ENCODE data around the gene BTRC.
"Not testable (repeated sequence)": the region's sequence is repeated elsewhere in the genome, so short reads cannot be mapped to it uniquely, and the experiment has no call there.

The BTRC gene

GRCh38 chr10:101351017-101351416 is 2.9 kb upstream of the BTRC start:
- no peak for DNase-seq

GRCh38 chr10:101351477-101351876 is 2.5 kb upstream of the BTRC start:
- no peak for DNase-seq

- DNase-seq: not testable (repeated sequence)
Measured at GRCh38 chr10:101352857-101353256, 1.1 kb upstream of the BTRC start.

- DNase-seq: peak; percentile 63 to 66
Measured at GRCh38 chr10:101354328-101355071, 535 bp downstream of the BTRC start.

- DNase-seq: no peak
Measured at GRCh38 chr10:101355072-101355706, 1.2 kb downstream of the BTRC start.

DNA sequence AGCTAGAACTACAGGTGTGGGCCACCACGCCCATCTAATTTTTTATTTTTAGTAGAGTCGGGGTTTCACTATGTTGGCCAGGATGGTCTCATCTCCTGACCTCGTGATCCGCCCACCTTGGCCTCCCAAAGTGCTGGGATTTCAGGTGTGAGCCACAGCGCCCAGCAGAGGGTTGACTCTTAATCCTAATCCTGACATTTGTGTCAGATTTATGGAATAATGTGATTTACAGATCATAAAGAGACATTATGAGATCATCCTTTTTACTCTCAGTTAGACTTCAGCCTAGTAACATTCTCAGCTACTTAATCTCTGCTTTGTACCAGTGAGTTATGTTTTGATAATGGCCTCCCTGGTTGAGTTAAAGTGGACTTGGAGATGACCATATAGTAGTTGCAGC is 2.2 kb downstream of the BTRC start:
- no peak for DNase-seq

DNA sequence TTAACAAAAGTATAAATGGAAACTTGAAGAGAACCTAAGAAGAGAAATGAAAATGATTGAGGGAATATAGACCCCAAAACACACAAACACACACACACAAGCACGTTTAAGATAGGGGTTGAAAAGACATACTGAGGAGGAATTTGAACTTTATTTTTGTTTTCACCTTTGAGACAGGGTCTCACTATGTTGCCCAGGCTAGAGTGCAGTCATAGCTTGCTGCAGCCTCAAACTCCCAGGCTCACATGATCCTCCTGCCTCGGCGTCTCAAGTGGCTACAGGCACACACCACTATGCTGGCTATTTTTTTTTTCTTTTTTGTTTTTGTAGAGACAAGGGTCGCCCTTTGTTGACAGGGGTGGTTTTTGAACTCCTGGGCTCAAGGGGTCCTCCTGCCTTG is 4.0 kb downstream of the BTRC start:
- DNase-seq: no peak

DNA sequence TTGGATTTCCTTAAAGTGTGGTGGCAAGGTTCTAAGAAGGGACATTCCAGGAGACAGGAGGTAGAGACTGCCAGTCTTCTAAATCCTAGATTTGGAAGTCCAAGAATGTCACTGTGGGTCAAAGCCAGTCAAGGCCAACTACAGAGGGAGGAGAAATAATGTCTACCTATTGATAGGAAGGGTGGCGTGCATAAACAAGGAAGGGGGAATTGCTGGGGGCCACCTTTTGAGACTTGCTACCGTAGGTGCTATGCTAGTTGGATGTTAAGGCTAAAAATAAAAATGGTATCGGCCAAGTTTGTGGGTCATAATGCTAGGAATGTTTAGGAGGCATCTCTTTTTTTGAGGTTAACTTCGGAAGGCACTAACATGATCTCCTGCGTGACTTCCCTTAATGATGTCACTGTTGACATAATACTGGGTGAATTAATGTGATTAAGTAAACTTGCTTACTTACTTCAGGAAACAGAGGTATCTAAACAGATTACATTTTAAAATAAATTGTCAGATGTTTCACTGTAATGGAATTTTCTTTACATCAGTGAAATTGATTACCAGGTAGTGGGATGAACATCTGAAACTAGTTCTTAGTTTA is 4.8 kb downstream of the BTRC start:
- no peak for DNase-seq

DNA sequence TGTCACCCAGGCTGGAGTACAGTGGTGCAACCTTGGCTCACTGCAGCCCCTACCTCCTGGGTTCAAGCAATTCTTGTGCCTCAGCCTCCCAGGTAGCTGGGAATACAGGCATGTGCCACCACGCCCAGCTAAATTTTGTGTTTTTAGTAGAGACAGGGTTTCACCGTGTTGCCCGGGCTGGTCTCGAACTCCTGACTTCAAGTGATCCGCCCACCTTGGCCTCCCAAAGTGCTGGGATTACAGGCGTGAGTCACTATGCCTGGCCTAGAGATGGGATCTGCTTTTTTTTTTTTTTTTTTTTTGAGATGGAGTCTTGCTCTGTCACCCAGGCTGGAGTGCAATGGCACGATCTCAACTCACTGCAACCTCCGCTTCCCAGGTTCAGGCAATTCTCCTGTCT is 6.1 kb downstream of the BTRC start:
- DNase-seq: not testable (repeated sequence)

DNA sequence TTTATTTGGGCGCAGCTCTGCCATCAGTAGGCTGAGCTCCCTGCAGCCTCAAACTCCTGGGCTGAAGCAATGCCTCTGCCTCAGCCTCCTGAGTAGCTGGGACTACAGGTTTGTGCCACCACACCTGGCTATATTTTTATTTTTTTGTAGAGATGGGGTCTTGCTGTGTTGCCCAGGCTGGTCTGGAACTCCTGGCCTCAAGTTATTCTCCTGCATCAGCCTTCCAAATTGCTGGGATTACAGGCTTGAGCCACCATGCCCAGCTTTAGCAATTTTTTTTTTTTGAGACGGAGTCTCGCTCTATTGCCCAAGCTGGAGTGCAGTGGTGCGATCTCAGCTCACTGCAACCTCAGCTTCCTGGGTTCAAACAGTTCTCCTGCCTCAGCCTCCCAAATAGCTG is 6.9 kb downstream of the BTRC start:
- not testable (repeated sequence) for DNase-seq

- DNase-seq: no peak
Measured at GRCh38 chr10:101363850-101364400, 10.0 kb downstream of the BTRC start.

GRCh38 chr10:101364721-101365120 is 10.8 kb downstream of the BTRC start:
- no peak for DNase-seq

DNA sequence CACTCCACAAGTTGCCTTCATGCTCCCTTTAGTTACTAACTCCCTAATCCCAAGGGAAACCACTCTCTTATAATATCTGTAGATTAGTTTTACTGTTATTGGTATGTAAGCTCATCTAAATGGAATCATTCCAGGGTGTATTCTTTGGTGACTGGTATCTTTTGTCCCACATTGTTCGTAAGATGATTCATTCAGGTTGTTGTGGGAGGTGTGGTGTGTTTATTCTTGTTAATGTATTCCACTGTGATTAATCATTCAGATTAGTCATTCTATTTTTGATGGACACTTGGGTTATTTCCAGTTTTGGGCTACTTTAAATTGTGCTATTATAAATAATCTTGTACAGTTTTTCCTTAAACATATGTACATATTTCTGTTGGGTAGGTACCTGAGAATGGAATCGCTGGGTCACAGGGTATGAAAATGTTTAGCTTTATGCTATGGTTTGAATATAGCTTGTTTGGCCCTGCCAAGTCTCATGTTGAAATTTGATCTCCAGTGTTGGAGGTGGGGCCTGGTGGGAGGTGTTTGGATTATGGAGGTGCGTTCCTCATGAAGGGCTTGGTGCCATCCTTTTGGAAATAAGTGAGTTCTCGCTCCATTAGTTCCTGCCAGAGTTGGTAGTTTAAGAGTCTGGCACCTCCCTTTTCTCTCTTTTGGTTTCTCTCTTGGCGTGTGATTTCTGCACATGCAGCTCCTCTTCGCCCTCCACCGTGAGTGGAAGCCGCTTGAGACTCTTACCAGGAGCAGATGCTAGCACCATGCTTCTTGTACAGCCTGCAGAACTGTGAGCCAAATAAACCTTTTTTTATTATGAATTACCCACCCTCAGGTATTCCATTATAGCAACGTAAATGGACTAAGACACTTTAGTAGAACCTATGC is 13.8 kb downstream of the BTRC start:
- DNase-seq: no peak

GRCh38 chr10:101373063-101373462 is 19.1 kb downstream of the BTRC start:
- no peak for DNase-seq

GRCh38 chr10:101373993-101374392 is 20.0 kb downstream of the BTRC start:
- DNase-seq: not testable (repeated sequence)

DNA sequence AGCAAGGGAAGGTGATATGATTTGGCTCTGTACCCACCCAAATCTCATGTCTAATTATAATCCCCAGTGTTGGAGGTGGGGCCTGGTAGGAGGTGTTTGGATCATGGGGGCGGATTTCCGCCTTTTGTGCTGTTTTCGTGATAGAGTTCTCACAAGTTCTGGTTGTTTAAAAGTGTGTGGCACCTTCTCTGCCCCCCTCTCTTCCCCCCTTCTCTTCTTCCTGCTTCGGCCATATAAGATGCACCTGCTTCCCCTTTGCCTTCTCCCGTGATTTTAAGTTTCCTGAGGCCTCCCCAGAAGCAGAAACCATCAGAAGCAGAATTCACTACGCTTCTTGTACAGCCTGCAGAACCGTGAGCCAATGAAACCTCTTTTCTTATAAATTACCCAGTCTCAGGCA is 21.1 kb downstream of the BTRC start:
- DNase-seq: no peak

DNA sequence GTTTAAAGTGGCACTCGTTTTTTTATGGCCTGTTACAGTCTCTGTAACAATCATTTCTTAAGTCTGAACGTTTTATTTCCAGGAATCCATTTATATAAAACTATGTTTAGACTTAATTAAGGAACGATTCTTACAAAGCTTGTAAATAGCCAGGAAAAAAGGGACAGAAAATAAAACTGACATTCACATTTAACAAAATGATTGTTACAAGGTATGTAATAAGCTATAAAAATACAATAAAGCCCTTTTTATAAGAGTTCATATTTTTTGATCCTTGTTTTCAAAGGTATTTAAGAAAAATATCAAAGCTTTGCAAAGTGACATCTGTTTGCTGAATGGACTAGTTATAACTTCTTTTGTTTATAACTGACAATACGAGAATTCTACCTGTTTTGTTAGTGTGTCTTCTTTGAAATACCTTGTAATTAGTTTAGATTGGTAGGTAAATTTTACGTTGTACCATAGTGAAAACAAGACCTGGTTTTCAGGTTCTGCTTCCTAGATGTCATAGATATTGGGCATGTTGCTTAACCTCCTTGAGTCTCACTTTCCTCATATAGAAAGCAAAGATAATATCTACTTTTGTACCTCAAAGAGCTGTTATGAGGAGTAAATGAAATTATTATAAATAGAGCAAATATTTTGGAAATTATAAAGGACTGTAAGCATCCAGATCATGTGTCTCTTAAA is 25.8 kb downstream of the BTRC start:
- no peak for DNase-seq

- DNase-seq: no peak
Measured at GRCh38 chr10:101380353-101381017, 26.5 kb downstream of the BTRC start.

- DNase-seq: no peak
Measured at GRCh38 chr10:101385866-101386658, 32.1 kb downstream of the BTRC start.

DNA sequence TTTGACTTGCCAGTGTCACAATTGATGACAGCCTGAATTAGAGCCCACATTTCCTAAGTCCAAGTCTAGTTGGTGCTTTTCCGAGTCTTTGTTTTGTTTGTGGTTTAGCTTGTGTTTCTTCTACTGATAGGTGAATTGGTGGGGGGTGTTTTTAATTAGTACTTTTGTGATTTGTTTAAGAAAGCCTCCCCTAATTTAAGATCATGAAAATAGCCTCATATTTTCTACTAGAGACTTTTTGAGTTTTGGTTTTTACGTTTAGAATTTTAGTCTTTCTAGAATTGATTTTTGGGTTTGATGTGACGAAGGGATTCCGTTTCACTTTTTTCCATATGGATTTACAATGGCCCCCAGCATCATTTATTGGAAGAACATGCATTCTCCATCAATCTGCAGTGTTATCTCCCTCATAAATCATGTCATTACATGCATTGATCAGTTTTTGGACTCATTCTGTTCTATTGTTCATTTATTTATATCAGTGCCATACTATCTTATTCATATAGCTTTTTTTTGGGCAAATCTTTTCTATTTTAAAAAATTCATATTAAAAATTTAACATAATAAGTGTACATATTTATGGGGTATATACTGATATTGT is 32.8 kb downstream of the BTRC start:
- DNase-seq: no peak

Data from SHP77 (cell line).